Neural progenitor cell (in vitro differentiated cells): Measurements from ENCODE around the gene CAMK2A. TPM values are rescaled to one million over a fixed set of nuclear protein-coding genes. Genes with fewer than 3 reads are reported as not detected.

Experiments used
- total RNA-seq: library from RNA; depleted of rRNA; stranded (reverse); fragments of >200 nt; gene quantifications from 2 replicates; pipeline ENCODE4 v1.2.3, GENCODE V29; 2015; ENCODE audit warnings: low replicate concordance

CAMK2A gene
- total RNA-seq, 1 donor from 2014 or later, result 0.09 TPM

Other genes with a start within 250 kb of the CAMK2A start
- gene CSF1R, start 203.2 kb downstream of the CAMK2A start, total RNA-seq, result not detected in 2 replicates
- gene PDGFRB, start 133.9 kb downstream of the CAMK2A start, total RNA-seq, result 8.9 and 16.6 TPM in 2 replicates
- gene CDX1, start 123.0 kb downstream of the CAMK2A start, total RNA-seq, result not detected in 2 replicates
- not detected in 2 replicates for gene SLC6A7, start 99.7 kb downstream of the CAMK2A start, total RNA-seq
- 4.2 and 13.1 TPM in 2 replicates for gene ARSI, start 13.1 kb upstream of the CAMK2A start, total RNA-seq
- gene TCOF1, start 67.9 kb upstream of the CAMK2A start, total RNA-seq, result 37.9 and 79.8 TPM in 2 replicates
- 9.8 and 25.6 TPM in 2 replicates for gene CD74, start 123.1 kb upstream of the CAMK2A start, total RNA-seq
- gene RPS14, start 160.0 kb upstream of the CAMK2A start, total RNA-seq, result 3,204 and 3,639 TPM in 2 replicates
- 22.9 and 45.6 TPM in 2 replicates for gene NDST1, start 218.4 kb upstream of the CAMK2A start, total RNA-seq